NCI-H2107 treated with DMSO at 0.1 percent for 48 hours (cell line): Measurements from ENCODE around the gene HDGFL2.
"Not testable (repeated sequence)": the region's sequence is repeated elsewhere in the genome, so short reads cannot be mapped to it uniquely, and the experiment has no call there.

Experiments
- DNase-seq: peaks from one replicate; lab custom pipeline; 2025; ENCODE audit not compliant: unreplicated experiment; lab: John Stamatoyannopoulos, UW

The HDGFL2 gene

DNA sequence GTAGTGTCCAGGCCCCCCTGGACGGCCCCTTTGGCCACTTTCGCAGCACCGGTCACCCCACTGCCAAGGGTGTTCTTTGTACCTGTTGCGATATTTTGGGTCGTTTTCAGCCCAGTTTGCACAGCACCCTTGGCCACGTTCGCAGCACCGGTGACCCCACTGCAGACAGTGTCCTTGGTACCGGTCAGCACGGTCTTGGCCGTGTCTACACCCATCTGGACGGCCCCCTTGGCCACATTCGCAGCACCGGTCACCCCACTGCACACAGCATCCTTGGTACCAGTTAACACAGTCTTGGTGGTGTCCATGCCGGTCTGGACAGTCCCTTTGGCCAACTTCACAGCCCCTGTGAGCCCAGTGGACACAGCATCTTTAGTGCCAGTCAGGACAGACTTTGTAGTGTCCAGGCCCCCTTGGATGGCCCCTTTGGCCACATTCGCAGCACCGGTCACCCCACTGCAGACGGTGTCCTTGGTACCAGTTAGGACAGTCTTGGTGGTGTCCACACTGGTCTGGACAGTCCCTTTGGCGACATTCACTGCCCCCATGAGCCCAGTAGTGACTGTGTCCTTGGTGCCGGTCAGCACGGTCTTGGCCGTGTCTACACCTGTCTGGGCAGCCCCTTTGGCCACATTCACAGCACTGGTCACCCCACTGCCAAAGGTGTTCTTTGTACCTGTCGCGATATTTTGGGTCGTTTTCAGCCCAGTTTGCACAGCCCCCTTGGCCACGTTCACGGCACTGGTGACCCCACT is 39.4 kb downstream of the HDGFL2 start:
- DNase-seq = no peak

DNA sequence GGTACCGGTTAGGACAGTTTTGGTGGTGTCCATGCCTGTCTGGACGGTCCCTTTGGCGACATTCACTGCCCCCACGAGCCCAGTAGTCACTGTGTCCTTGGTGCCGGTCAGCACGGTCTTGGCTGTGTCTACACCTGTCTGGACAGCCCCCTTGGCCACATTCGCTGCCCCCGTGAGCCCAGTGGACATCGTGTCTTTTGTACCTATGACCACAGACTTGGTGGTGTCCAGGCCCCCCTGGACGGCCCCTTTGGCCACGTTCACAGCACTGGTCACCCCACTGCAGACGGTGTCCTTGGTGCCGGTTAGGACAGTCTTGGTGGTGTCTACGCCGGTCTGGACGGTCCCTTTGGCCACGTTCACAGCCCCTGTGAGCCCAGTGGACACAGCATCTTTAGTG is 40.0 kb downstream of the HDGFL2 start:
- no peak for DNase-seq

DNA sequence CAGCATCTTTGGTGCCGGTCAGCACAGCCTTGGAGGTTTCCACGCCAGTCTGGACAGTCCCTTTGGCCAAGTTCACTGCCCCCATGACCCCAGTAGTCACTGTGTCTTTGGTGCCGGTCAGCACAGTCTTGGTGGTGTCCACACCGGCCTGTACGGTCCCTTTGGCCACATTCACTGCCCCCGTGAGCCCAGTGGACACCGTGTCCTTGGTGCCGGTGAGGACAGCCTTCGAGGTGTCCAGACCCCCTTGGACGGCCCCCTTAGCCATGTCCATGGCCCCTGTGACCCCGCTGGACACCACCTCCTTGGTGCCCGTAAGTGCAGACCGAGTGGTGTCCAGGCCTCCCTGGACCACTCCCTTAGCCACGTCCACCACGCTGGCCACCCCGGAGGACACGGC is 41.2 kb downstream of the HDGFL2 start:
- DNase-seq = no peak

DNA sequence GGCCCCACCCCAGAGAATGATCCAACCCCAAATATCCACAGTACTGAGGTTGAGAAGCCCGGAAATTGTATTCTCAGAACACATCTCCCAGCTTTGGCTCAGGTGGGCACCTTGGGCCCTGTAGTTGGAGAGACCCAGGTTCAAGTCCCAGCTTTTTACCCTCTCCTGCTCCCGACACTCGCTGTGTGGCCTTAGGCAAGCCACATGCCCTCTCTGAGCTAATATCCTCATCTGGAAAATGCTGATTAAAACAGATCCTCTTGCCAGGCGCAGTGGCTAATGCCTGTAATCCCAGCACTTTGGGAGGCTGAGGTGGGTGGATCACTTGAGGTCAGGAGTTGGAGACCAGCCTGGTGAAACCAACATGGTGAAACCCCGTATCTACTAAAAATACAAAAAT is 43.6 kb downstream of the HDGFL2 start:
- DNase-seq = no peak

DNA sequence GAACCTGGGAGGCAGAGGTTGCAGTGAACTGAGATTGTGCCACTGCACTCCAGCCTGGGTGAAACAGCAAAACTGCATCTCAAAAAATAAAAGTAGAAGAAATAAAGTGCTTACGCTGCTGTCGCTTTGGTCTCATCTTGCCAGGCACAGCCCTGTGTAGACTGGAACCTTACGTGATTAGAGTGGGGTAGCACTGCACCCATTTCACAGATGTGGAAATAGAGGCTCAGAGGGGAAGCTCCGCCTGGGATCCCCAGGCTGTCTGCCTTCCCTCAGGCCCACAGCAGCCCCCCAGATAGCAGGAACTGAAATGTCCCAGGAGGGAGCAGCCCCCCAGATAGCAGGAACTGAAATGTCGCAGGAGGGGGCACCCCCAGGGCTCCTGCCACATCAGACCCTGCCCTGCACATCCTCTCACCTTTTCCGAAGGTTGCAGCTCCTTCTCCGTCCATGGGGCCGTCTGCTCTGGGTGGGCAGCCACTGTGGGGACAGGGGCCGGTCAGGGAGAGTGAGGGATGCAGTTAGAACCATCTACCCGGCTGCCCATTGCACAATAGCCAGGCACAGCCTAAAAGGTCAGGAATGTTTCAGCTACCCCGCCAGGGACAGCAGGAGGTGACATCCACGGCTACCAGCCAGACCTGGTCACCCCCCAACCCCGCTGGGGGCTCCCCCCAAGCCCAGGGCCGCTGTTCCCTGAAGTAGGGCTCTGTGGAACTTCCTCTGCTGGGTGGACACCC is 44.3 kb downstream of the HDGFL2 start:
- DNase-seq = no peak

DNA sequence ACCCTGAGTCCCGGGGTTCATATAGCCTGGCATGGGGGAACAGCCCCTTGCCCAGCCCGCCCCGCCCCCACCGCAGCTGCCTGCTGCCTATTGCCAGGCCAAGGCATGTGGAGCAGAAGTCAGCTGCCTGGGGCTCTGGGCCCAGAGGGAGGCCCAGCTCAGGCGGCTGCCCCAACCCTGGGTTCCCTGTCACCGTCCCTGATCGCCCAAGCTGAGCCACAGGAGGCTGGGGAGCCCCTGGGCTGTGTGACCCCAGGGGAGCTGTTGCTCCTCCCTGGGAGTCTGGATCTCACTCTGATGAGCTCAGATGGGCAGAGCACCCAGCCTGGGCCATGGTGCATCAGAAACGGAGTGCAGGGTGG is 44.8 kb downstream of the HDGFL2 start:
- no peak for DNase-seq

DNA sequence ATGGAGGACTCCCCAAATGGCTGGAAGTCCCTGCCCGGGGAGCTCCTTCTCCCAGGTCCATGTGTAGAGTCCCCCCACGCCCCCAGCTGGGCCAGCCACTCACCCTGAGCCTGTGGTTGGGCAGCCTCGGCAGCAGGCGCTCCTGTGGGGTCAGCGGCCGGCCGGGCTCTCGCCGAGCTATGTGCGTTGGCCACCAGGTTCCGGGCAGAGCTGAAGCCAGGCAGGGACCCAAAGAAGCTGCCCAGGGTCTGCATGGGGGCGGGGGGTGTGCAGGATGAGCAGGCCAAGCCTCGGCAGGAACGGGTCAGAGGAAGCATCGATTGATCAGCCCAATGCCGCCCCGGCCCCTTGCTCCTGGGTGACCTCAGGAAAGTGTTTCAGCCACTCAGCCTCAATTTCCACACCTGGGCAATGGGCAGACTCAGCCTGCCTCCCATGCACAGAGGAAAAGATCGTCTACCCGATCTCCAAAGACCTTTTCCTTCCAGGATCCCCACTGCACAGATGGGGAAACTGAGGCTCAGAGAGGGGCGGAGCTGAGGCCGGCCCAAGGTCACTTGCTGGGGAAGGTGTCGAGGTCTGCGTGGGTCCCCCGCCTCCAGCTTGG is 45.5 kb downstream of the HDGFL2 start:
- DNase-seq = no peak

DNA sequence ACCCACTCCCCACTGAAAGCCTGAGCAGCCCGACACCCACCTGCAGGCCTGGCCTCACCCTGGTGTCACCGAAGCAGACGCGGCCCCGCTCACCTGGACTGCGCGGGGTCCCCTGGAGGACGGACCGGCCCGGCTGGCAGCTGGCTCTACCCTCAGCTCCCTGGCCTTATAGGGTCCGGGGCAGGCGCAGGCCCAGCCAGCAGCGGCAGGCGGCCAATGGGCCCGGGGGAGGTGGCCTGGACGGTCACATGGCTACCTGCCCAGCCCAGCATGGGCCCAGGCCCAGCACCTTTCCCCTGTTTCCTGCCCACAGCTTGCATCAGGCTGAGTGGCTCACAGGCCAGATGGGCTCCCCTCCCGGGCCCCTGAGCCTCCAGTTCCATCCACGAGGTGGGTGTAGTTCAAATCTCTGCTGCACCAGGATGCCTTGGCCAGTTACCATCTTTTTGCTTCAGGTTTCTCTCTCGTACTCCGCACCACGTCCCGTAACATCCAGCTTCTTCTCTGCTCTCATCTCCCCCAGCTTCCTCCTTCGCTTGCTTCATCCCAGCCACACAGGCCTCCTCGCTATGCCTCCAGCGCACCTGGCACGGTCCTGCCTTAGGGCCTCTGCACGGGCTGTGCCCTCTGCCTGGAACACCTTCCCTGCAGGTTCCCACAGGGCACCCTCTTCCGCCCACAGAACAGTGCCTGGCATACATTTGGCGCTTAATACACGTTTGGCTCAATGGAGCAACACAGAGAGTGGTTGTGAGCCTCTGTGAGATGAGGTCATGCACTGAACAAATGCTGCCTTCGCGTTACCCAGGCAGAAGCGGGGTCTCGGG is 46.5 kb downstream of the HDGFL2 start, which contains the start of gene PLIN4:
Gene PLIN4, minus strand, starts transcription at position 142 of the 827 bp plus-strand sequence. CDS start 214 bp downstream, outside the sequence.
- no peak for DNase-seq

DNA sequence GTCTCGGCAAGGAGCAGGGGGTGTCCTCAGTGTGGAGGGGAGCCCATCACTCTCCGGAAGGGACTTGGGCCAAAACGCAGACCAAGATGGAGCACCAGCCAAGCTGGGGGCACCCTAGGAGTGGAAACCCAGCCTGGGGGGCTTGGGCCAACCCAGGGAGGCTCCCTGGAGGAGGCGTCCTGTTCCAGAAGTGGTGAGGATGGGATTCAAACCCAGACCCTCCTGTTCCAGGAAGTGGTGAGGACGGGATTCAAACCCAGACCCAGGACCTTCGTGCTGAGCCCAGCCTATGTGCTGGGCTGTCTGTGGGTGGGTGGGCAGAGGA is 47.0 kb downstream of the HDGFL2 start:
- no peak for DNase-seq

DNA sequence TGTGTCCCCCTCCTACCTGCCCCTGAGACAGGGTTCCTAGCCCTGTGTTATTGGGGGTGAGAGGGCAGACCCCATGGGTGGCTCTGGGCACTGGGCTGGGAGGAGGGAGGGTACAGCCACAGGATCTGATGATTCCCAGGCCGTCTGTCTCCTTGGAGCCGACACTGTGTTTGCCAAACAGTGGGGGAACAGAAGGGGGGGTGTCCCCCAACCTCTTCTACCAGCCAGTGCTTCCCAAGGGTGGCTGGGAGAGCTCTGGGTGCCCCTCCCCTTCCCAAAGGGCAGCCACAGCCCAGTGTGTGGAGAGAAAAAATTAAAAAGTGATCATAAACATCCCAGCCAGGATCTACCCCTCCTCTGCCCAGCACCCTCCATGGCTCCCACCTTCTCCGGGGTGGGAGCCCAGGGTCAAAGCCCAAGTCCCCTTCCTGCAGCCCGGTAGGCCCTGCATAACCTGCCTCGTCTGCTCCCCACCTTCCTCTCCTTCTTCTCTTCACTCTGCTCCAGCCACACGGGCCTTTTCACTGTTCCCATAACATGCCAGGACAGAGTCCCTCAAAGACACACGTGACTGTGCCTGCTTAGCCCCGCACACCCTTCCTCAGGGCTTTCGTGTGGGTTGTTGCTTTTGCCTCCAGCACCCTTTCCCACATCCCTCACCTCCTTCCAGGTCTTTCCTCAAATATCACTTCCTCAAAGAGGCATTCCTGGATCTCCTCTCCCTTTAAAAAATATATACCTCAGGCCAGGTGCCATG is 47.6 kb downstream of the HDGFL2 start:
- no peak for DNase-seq

DNA sequence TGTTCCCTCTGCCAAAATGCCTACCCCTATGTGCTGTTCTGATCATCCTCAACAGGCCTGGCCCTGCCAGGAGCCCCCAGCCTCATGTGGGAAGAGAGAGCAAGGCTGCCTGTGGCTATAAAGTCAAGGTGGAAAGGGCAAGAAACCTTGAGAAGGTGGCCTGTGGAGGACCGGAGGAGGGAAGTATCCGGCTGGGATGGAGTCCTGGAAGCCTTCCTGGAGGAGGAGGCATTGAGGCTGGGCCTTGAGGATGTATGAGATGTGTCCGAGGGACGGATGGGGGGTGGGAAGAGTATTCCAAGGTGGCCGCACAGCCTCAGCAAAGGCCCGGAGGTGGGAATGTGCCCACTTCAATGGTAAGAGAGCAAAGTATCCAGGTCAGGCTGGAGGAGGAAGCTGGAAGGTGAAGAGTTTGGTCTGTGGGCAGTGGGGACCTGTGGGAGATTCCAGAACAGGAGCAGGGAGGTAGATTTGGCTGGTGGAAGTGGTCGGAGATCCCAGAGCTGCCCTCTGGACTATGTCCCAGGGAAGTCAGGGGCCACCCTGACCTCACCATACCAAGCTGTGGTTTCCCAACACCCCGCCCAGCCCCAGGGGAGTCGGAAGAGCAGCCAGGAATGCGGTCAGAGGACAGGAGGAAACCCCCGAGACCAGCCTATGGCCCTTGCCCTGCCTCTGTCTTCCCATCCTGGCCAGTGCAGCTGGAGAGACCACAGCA is 49.2 kb downstream of the HDGFL2 start:
- no peak for DNase-seq

DNA sequence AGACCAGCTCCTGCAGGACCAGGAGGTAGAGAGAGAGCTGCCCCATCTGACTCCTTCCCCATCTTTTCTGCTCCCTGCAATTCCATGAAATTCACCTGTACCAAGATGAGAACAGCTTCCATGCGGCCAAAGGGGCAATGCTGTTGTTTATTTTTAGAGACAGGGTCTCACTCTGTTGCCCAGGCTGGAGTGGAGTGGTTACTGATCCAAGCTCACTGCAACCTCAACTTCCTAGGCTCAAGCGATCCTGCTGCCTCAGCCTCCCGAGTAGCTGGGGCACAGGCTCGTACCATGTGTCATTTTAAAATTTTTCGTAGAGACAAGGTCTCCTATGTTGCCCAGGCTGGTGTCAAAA is 49.8 kb downstream of the HDGFL2 start:
- DNase-seq = no peak

DNA sequence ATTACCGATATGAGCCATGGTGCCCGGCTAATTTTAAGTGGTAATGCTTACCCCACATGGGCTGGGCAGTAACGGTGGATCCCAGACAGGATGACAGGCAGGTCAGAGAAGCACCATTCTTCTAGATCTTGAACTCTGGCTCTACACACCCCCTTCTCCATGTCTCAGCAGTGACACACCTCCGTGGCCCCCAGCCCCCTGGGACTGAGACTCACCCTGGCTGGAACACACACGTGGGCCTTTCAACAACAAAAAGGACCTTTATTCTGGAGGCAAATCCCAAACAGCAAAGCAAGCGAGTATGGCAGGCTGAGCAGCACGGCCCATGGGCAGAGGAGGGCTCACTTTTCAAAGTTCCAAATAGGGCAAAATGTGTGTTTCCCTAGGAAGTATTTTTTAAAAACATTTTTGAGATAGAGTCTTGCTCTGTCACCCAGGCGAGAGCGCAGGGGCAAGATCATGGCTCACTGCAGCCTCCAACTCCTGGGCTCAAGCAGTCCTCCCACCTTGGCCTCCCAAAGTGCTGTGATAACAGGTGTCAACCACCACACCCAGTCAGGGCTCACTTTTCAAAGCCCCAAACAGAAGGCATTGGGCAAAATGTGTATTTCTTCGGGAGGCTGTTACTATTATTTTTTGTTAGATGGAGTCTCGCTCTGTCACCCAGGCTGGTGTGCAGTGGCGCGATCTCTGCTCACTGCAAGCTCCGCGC is 50.4 kb downstream of the HDGFL2 start:
- no peak for DNase-seq

DNA sequence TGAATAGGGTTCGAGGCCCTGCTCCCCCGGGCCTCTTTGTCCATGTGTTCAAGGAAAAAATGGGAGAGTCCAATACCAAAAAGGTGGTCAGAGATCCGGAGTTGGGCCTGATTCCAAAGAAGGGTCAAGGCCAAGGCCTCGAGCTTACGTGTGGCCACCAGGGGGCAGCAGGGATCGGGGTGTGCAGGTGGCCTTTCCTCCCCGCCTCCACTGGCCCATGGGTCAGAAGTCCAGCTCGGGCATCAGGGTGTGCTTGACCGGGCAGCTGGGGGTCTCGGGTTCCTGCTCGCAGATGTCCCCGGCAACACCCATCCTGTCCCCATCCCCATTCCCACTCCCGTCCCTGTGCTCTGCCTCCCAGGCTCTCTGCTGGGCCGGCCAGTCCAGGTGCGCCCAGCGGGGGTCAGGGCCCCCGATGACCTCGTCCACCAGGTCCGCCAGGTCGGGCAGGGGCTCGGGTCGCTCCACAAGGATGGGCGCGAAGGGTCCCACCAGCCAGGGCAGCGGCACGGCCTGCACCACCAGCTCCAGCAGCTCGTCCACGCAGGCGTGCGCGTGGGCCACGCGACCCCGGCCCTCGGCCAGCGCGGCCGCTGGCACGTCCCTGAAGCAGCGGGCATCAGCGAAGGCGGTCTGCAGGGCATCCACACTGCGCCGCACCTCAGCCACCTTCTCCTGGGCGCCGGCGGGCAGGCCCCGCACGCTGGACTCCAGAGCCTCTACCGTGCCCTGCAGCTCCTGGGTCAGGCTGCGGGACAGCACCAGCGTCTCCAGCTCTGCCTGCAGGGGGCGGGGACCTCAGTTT is 51.4 kb downstream of the HDGFL2 start:
- no peak for DNase-seq

DNA sequence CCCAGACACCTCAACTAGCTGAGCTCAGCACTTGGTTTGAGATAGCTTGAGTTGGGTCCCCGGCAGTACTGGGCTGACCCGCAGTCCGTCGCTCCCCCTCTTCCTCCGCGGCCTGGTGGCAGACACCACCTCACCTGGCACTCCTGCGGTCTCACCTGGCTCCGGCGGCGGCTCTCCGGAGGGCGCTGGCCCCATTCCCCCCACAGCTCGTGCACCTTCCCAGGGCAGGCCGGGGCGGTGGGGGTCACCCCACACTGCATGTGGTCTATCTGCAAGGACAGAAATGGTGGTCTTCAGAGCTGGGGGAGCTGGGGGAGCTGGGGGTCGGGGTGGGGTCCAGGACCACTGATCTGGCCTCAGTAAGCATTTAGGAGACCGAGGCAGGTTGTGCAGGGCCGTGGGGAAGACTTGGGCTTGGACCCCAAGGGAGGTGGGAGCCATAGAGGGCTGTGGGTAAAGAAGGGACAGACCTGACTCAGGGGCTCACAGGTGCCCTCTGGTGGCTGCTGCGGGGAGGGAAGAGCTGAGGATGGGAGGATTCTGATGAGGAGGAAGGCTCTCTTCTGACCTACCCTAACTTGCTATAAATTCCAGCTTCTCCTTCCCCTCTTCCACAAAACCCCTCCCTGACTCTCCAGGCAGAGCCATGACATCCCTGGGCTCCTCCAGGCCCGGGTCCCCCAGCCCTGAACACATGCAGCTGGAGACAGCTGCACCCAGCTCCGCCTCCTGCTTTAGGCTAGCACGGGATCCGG is 52.9 kb downstream of the HDGFL2 start:
- DNase-seq = no peak

DNA sequence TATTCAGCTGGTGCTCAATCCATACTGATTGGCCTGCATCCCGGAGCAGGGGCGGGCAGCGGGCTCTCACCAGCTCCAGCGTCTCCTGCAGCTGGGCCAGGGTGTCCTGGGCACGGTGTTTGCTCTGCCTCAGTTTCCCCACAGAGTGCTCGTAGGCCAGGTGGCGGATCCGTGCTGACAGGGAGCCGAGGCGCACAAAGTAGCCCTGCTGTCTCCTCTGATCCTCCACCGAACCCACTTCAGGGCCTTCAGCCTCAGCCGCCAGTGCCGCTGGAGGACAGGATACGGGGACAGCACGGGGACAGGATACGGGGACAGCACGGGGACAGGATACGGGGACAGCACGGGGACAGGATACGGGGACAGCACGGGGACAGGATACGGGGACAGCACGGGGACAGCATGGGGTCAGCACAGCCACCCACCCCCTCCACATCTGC is 53.5 kb downstream of the HDGFL2 start:
- DNase-seq = no peak

DNA sequence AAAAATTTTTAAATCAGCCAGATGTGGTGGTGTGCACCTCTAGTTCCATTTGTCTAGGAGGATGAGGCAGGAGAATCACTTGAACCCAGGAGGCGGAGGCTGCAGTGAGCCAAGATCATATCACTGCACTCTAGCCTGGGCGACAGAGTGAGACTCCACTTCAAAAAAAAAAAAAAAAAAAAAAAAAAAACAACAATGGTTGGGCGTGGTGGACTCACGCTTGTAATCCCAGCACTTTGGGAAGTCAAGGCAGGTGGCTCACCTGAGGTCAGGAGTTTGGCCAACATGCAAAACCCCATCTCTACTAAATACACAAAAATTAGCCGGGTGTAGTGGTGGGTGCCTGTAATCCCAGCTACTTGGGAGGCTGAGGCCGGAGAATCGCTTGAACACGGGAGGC is 55.3 kb downstream of the HDGFL2 start:
- not testable (repeated sequence) for DNase-seq

DNA sequence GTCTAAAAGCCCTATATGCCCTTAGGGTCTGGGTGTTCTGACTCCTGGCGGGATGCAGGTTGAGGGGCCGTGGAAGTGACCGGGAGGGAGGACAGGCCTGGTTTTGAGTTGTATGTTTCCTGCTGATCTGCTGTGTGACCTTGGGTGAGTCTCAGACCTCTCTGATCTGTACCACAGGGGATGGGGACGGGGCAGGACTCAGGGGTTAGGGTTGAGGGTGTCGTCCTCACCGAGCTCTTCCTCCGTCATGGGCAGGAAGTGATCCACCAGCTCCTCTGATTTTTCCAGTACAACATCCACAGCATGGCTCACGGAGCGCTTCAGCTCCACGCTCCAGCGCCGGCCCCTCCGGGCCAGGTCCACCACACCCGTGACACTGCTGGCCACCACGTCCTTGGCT is 56.7 kb downstream of the HDGFL2 start:
- DNase-seq = no peak
